ENCODE results near the gene GANAB. TPM values are rescaled to one million over a fixed set of nuclear protein-coding genes. Genes with fewer than 3 reads are reported as not detected.
A peak's percentile ranks its signal among the peaks of the same experiment; 100 is the strongest.

Gene GANAB
- total and polyA plus RNA-seq, 2 of the 13 experiments (the other 11 are each of a cell fraction or from before 2014, with no cell fraction given), result 99.5 to 234 TPM

GRCh38 chr11:62645946-62646824, at the start of gene GANAB (continued):
- TF ChIP-seq ZXDC (CRISPR knock-in tag; IDR thresholded peaks at IDR 0.05) (peak; percentile 29; the same call in 1 of the 2 replicates), ZNF577 (CRISPR knock-in tag; IDR thresholded peaks at IDR 0.05; ENCODE audit: borderline replicate concordance, low read depth) (no peak), ZNF317 (CRISPR knock-in tag; IDR thresholded peaks at IDR 0.05) (peak; percentile 61; the same call in 1 of the 2 replicates), HOXD1 (CRISPR knock-in tag; IDR thresholded peaks at IDR 0.05) (no peak), FOXM1 (CRISPR knock-in tag; IDR thresholded peaks at IDR 0.05) (no peak), SIN3B (IDR thresholded peaks at IDR 0.05; ENCODE audit: low read length) (no peak), PPARG (CRISPR knock-in tag; conservative IDR thresholded peaks at IDR 0.05) (no peak), LBX2 (CRISPR knock-in tag; IDR thresholded peaks at IDR 0.05; ENCODE audit: borderline replicate concordance) (no peak), ZNF879 (CRISPR knock-in tag; IDR thresholded peaks at IDR 0.05) (peak; percentile 77; the same call in 1 of the 2 replicates), MEIS1 (CRISPR knock-in tag; IDR thresholded peaks at IDR 0.05; ENCODE audit: borderline replicate concordance) (0 out of 2 replicates have a peak, but pooled peaks have one; percentile 15), ELF1 (CRISPR knock-in tag; IDR thresholded peaks at IDR 0.05) (peak; percentile 48; the same call in 1 of the 2 replicates), ZNF160 (CRISPR knock-in tag; IDR thresholded peaks at IDR 0.05) (no peak; the same call in none of the 2 replicates), BRCA1 (CRISPR knock-in tag; IDR thresholded peaks at IDR 0.05) (no peak), ZFY (CRISPR knock-in tag; IDR thresholded peaks at IDR 0.05) (peak; percentile 93), KDM4B (CRISPR knock-in tag; IDR thresholded peaks at IDR 0.05) (no peak), ZNF766 (CRISPR knock-in tag; IDR thresholded peaks at IDR 0.05; ENCODE audit: borderline replicate concordance) (no peak)
- TF ChIP-seq, protein P1, sequence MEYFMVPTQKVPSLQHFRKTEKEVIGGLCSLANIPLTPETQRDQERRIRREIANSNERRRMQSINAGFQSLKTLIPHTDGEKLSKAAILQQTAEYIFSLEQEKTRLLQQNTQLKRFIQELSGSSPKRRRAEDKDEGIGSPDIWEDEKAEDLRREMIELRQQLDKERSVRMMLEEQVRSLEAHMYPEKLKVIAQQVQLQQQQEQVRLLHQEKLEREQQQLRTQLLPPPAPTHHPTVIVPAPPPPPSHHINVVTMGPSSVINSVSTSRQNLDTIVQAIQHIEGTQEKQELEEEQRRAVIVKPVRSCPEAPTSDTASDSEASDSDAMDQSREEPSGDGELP (IDR thresholded peaks at IDR 0.05; ENCODE audit: borderline replicate concordance, low read depth), result peak; percentile 59; the same call in 1 of the 2 replicates
- TF ChIP-seq, protein P2, sequence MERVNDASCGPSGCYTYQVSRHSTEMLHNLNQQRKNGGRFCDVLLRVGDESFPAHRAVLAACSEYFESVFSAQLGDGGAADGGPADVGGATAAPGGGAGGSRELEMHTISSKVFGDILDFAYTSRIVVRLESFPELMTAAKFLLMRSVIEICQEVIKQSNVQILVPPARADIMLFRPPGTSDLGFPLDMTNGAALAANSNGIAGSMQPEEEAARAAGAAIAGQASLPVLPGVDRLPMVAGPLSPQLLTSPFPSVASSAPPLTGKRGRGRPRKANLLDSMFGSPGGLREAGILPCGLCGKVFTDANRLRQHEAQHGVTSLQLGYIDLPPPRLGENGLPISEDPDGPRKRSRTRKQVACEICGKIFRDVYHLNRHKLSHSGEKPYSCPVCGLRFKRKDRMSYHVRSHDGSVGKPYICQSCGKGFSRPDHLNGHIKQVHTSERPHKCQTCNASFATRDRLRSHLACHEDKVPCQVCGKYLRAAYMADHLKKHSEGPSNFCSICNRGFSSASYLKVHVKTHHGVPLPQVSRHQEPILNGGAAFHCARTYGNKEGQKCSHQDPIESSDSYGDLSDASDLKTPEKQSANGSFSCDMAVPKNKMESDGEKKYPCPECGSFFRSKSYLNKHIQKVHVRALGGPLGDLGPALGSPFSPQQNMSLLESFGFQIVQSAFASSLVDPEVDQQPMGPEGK (CRISPR knock-in tag; IDR thresholded peaks at IDR 0.05), result no peak; the same call in 1 of the 2 replicates
- TF ChIP-seq, protein P3, sequence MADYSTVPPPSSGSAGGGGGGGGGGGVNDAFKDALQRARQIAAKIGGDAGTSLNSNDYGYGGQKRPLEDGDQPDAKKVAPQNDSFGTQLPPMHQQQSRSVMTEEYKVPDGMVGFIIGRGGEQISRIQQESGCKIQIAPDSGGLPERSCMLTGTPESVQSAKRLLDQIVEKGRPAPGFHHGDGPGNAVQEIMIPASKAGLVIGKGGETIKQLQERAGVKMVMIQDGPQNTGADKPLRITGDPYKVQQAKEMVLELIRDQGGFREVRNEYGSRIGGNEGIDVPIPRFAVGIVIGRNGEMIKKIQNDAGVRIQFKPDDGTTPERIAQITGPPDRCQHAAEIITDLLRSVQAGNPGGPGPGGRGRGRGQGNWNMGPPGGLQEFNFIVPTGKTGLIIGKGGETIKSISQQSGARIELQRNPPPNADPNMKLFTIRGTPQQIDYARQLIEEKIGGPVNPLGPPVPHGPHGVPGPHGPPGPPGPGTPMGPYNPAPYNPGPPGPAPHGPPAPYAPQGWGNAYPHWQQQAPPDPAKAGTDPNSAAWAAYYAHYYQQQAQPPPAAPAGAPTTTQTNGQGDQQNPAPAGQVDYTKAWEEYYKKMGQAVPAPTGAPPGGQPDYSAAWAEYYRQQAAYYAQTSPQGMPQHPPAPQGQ (CRISPR knock-in tag; IDR thresholded peaks at IDR 0.05; ENCODE audit: borderline replicate concordance), result no peak
